Uterine smooth muscle cell (primary cell): ENCODE measurements around the gene CCL4L2. TPM values are rescaled to one million over a fixed set of nuclear protein-coding genes. Genes with fewer than 3 reads are reported as not detected.

Experiments
- total RNA-seq: library from RNA; depleted of rRNA; stranded (reverse); fragments of >200 nt; gene quantifications from 2 replicates; pipeline ENCODE4 v1.2.3, GENCODE V29; 2014

Gene CCL4L2
- not detected in 2 replicates for total RNA-seq

DNA sequence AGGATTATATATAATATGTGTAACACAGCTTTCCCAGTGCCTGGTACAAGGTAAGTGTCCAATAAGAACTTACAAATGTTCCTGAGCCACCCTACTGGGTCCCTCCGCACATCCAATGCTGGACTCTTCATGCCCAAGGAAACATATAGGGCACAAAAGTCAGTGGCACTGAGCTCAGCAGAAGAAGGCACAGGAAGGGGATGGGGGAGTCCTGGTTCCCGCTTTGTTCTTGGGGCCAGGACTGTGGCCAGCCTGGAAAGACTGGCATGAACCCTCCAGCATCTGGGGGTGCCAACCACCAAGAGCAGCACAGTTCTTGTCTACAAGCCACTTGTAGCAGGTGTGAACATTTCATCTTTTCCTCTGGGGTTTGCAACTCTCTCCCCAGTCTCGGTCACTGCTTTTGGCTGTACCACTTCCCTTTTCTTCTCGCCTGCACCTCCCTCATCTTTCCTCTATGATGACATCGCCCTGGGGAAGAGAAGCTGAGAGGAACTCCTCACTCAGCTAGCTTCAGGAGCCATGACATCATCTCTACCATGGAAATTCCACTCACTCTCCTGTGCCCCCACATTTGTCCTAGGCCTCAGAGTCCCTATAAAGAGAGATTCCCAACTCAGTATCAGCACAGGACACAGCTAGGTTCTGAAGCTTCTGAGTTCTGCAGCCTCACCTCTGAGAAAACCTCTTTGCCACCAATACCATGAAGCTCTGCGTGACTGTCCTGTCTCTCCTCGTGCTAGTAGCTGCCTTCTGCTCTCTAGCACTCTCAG, at the start of gene CCL4L2:
Gene CCL4L2, plus strand, starts transcription at position 625 of the 773 bp plus-strand sequence.

DNA sequence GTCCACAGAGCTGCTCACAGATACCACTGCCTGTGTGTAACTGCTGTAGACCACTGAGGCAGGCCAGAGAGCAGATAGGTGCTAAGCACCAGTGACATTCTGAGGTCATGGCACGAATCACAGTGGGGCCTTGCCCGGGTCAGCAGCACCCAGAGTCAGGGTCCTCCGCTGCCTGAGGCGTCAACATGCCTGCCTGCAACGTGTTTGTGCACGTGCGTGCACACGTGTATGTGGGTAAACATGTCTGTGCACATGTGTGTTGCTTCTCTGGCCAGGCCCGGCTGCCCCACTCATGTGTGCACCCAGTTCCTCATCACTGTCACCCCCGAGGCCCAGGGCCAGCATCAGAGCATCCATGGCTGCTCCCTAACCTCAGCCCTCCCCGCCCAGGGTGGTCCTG, 34.3 kb upstream of the CCL4L2 start, which contains the start of gene TBC1D3B:
Gene TBC1D3B, minus strand, starts transcription at position 101 of the 400 bp plus-strand sequence. CDS start 1,586 bp downstream, outside the sequence.

Other genes with a start within 250 kb of the CCL4L2 start
- gene CCL16, start 229.6 kb upstream of the CCL4L2 start, total RNA-seq = not detected in 2 replicates
- not detected in 2 replicates for gene CCL14, start 224.3 kb upstream of the CCL4L2 start, total RNA-seq
- gene CCL15, start 209.5 kb upstream of the CCL4L2 start, total RNA-seq = not detected in 2 replicates
- gene CCL23, start 193.1 kb upstream of the CCL4L2 start, total RNA-seq = not detected in 2 replicates
- gene CCL18, start 146.8 kb upstream of the CCL4L2 start, total RNA-seq = not detected in 2 replicates
- gene CCL3, start 120.9 kb upstream of the CCL4L2 start, total RNA-seq = not detected in 2 replicates
- gene CCL4, start 107.2 kb upstream of the CCL4L2 start, total RNA-seq = not detected in 2 replicates
- gene TBC1D3B, start 34.4 kb upstream of the CCL4L2 start, total RNA-seq = 0.77 and 2.5 TPM in 2 replicates
- not detected in 2 replicates for gene CCL3L1, start 14.3 kb upstream of the CCL4L2 start, total RNA-seq
- gene TBC1D3I, start 53.5 kb downstream of the CCL4L2 start, total RNA-seq = 0.33 TPM in 1 of 2 replicates, not detected in the other
- not detected in 2 replicates for gene TBC1D3G, start 112.8 kb downstream of the CCL4L2 start, total RNA-seq
- not detected in 2 replicates for gene TBC1D3H, start 177.4 kb downstream of the CCL4L2 start, total RNA-seq